GM12864 (cell line): Measurements from ENCODE around the gene P2RY6.

Experiments
- DNase-seq: peaks from one replicate; pipeline ENCODE4 v3.0.0-alpha.2; 2011; ENCODE audit warnings: low read depth
- H3K4me3 ChIP-seq: 2 replicates; pipeline ENCODE4 v1.5.1; 2011; ENCODE audit warnings: mild to moderate bottlenecking, low read depth, low read length, control low read depth
- CTCF ChIP-seq: IDR thresholded peaks from 2 replicates; pipeline ENCODE4 v1.5.1; 2011; ENCODE audit warnings: low read depth, mild to moderate bottlenecking, moderate library complexity, low read length, control low read depth, inconsistent platforms; ENCODE audit errors: missing control alignments

Gene P2RY6

DNA sequence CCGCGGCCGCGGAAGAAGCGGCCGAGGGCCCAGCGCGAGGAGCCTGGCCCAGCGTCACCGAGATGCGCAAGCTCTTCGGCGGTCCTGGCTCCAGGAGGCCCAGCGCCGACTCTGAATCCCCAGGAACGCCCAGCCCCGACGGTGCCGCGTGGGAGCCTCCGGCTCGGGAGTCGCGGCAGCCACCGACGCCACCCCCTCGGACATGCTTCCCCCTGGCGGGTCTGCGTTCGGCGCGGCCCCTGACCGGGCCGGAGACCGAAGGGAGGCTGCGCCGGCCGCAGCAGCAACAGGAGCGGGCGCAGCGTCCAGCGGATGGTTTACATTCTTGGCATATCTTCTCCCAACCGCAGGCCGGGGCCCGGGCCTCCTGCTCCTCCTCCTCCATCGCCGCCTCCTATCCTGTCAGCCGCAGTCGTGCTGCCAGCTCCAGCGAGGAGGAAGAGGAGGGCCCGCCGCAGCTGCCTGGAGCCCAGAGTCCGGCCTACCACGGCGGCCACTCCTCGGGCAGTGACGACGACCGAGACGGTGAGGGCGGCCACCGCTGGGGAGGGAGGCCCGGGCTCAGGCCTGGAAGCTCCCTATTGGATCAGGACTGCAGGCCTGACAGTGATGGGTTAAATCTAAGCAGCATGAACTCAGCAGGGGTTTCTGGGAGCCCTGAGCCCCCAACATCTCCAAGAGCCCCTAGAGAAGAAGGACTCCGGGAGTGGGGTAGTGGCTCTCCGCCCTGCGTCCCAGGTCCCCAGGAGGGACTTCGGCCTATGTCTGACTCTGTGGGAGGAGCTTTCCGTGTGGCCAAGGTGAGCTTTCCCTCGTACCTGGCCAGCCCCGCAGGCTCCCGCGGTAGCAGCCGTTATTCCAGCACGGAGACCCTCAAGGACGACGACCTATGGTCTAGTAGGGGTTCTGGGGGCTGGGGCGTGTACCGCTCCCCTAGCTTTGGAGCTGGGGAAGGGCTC lies 37.1 kb downstream of the P2RY6 start:
- TF ChIP-seq CTCF, result no peak
- peak overlapping the region; percentile 77; the same call in 1 of the 2 replicates for H3K4me3 ChIP-seq
- DNase-seq, result no peak

GRCh38 chr11:73310076-73310475 lies 37.9 kb downstream of the P2RY6 start:
- no peak overlapping the region for H3K4me3 ChIP-seq
- TF ChIP-seq CTCF, result no peak
- no peak for DNase-seq

DNA sequence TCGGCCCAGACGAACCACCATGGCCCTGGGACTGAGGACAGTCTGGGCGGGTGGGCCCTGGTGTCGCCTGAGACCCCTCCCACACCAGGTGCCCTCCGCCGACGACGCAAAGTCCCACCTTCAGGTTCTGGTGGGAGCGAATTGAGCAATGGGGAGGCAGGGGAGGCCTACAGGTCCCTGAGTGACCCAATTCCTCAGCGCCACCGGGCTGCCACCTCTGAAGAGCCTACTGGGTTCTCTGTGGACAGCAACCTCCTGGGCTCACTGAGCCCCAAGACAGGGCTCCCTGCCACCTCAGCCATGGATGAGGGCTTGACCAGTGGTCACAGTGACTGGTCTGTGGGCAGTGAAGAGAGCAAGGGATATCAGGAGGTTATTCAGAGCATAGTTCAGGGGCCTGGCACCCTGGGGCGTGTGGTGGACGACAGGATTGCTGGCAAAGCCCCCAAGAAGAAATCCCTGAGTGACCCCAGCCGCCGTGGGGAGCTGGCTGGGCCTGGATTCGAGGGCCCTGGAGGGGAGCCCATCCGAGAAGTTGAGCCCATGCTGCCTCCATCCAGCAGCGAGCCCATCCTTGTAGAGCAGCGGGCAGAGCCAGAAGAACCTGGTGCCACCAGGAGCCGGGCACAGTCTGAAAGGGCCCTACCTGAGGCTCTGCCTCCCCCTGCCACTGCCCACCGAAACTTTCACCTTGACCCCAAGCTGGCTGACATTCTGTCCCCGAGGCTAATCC lies 38.7 kb downstream of the P2RY6 start:
- no peak overlapping the region for H3K4me3 ChIP-seq
- TF ChIP-seq CTCF, result no peak
- DNase-seq, result no peak

DNA sequence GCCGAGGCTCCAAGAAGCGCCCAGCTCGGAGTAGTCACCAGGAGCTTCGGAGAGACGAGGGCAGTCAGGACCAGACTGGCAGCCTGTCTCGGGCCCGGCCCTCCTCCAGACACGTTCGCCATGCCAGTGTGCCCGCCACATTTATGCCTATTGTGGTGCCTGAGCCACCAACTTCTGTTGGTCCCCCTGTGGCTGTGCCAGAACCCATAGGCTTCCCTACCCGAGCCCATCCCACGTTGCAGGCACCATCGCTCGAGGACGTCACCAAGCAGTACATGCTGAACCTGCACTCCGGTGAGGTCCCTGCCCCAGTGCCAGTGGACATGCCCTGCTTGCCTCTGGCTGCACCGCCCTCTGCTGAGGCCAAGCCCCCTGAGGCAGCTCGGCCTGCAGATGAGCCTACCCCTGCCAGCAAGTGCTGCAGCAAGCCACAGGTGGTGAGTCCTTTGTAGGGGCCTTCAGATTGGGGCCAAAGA lies 39.3 kb downstream of the P2RY6 start:
- H3K4me3 ChIP-seq, result no peak overlapping the region
- DNase-seq, result no peak
- no peak for TF ChIP-seq CTCF

GRCh38 chr11:73312036-73312435 lies 39.9 kb downstream of the P2RY6 start:
- DNase-seq, result no peak
- H3K4me3 ChIP-seq, result no peak overlapping the region
- TF ChIP-seq CTCF, result no peak

- H3K4me3 ChIP-seq, result no peak overlapping the region
- DNase-seq, result no peak
These were observed 40.8 kb downstream of the P2RY6 start for GRCh38 chr11:73312851-73313327.

More at GRCh38 chr11:73312851-73313327, 40.8 kb downstream of the P2RY6 start:
- no peak for TF ChIP-seq CTCF
